Central memory CD4-positive, alpha-beta T cell (primary cell): ENCODE measurements around the gene RHD.
"Not testable (repeated sequence)": the region's sequence is repeated elsewhere in the genome, so short reads cannot be mapped to it uniquely, and the experiment has no call there.

ENCODE experiments used
- DNase-seq: peaks from one replicate; pipeline ENCODE4 v3.0.0; 2022
- total RNA-seq, 3 experiments: gene quantifications; one replicate each; lab custom pipeline; 2026; lab: John Stamatoyannopoulos, UW

Gene RHD
- 0 to 0.39 (median 0) reads per million in 3 experiments for total RNA-seq

- DNase-seq, result not testable (repeated sequence)
Measured at GRCh38 chr1:25272238-25272637, at the start of gene RHD. TSS of gene RHD (plus strand) at chr1:25272509. CDS start at chr1:25272548, 39 bp downstream.

DNA sequence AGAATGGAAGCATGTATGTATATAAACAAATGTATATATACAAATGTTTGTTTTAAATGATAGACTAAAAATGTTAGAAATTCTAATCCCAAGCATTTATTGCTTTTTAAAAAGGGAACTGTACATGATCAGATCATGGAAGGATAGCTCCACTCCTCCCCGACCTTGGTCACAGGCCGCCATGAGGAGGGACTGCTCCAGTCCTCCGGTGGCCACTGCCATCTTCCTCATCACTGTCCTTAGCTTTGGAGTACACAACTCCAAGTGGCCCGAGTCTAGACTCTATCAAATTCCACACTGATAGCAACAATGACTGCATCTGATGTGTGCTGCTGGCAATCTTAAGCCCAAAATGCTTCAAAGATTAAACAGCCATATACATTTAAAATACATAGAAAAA, 49.7 kb upstream of the RHD start:
- DNase-seq, result no peak

GRCh38 chr1:25223471-25223870, 48.8 kb upstream of the RHD start:
- no peak for DNase-seq

- peak; percentile 91 for DNase-seq
Measured at GRCh38 chr1:25232027-25232865, 40.1 kb upstream of the RHD start, which contains the start of gene SYF2. TSS of gene SYF2 (minus strand) at chr1:25232502. CDS start at chr1:25232467, 35 bp downstream.

GRCh38 chr1:25232866-25233784, 39.2 kb upstream of the RHD start:
- DNase-seq, result peak; percentile 37

DNA sequence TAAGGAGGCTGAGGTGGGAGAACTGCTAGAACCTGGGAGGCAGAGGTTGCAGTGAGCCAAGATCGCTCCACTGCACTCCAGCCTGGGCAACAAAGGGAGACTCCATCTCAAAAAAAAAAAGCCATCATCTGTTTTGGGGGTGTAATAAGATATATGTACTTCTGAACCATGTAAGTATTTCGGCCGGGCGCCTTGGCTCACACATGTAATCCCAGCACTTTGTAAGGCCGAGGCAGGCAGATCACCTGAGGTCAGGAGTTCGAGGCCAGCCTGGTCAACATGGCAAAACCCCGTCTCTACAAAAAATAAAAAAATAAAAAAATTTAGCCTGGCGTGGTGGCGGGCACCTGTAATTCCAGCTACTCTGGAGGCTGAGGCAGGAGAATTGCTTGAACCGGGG, 36.9 kb upstream of the RHD start:
- DNase-seq, result not testable (repeated sequence)

- not testable (repeated sequence) for DNase-seq
Measured at GRCh38 chr1:25236261-25236660, 36.0 kb upstream of the RHD start.

DNA sequence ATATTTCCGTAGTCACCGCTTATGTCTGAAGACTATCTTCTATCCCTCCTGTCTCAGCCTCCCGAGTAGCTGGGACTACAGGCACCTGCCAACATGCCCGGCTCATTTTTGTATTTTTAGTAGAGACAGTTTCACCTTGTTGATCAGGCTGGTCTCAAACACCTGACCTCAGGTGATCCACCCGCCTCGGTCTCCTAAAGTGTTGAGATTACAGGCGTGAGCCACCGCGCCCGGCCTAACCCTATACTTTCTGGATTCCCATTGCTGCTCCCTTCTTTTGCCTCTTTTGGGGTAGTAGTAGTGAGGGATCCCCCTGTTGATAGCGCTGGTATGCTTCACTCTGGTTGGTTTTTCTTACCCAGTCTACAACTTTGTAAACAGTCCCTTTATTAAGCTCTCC, 34.3 kb upstream of the RHD start:
- no peak for DNase-seq

GRCh38 chr1:25239681-25240541, 32.4 kb upstream of the RHD start:
- peak; percentile 83 for DNase-seq

GRCh38 chr1:25243907-25244306, 28.4 kb upstream of the RHD start:
- DNase-seq, result no peak

- DNase-seq, result no peak
Measured at GRCh38 chr1:25245393-25245792, 26.9 kb upstream of the RHD start.

DNA sequence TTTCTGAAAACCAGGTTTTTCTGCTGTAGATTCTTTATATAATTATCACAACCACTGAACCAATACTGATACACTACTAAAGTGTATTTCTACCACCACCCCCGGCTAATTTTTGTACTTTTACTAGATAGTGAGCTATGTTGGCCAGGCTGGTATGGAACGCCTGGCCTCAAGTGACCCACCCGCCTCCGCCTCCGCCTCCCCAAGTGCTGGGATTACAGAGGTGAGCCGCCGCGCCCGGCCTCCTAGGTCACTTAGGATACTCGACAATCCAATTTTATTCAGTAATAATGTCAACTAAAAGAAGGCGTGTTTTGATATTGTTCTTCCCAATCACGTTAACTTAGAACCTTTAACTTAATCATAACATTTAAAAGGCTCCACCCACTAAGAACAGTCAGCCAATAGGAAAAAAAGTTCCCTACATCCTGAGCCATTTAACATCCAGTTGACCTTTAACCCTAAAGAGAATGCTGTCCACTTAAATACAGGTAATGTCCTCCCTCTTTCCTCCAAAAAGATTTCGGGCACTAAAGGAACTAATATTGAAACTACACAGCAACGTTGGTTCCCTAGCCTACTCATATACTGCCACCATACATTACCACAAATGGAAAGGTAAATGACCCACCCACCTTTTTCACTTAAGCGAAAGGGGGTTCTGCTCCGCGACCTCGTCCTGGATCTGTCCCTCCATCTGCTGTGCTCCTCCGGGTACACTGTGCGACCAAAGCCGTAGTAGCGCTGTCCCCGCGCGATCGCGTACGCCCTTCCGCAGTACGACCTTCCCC, 26.3 kb upstream of the RHD start:
- DNase-seq, result no peak

- DNase-seq, result peak; percentile 21
Measured at GRCh38 chr1:25246600-25247023, 25.7 kb upstream of the RHD start.

DNA sequence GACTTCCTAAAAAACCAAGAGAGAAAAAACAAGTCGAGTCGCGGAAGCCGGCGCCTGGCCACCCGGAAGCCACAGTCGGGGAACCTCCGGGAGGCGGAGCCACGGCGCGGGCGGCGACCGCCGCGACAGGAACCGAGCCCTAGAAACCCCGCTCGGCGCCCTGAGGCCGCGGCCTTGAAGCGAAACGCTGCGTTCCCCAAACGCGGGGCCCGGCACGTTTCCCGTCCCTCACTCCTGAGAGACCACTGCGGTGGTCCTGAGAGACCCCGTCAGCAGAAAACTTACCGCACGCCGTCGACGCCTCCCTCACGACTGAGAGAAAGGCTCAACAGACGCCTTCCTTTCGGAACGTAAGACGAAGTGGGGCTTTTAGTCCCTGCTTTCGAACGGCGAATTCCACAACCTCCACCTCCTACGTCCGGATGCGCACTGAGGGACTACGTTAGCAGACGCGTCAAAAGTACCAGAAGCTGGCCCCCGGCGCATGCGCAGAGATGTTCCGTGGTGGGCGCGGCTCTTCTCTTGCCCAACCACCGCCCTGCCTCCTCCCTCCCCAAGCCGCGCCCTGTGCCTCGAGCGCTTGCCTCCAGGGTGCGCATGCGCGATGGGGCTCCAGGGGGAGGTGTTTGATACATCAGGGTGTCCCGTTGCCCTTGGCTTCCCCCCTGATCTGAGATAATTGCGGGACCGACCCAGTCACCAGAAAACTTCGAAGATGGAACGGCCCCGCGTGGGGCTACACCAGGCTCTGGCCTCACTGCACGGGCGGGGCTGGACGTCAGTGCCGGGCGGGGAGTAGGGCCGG, 25.1 kb upstream of the RHD start, which contains the start of gene RSRP1:
Gene RSRP1, minus strand, starts transcription at position 431 of the 805 bp plus-strand sequence. CDS start 491 bp downstream, outside the sequence.
- DNase-seq, result peak; percentile 99

DNA sequence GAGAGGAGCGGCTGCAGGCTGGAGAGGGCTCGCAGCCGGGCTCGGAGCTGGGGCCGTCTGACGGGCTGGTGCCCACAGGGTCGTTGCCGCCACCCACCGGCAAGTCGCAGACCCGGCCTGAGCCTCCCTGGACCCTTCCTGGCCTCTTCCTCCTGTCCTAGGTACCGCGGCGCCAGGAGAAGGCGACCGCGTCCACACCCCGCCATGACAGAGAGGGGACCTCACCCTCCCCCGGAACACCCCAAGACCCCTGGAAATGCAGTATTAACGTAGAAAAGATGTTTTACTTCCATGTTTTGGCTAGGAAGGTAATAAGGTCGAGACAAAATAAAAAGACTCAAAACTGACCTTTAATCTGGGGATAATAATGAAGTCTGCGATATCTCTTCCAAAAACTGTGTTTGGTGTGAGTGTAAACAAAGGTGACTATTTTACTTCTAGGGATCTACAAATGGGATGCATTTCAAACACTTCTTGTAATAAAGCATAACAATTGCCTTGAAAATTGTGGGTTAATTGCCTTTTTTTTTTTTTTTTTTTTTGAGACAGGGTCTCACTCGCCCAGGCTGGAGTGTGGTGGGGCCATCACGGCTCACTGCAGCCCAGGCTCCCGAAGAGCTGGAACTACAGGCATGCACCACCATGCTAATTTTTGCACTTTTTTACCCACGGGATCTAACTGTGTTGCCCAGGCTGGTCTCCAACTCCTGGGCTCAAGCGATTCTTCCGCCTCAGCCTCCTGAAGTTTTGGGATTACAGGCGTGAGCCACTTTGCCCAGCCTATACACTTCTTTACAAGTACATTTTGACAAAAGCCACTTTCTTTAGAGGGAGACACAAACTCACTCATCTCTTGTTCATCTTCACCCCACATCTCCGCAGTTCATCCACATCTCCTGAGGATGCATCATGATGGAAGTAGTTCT, 24.2 kb upstream of the RHD start:
- DNase-seq, result no peak

- DNase-seq, result no peak
Measured at GRCh38 chr1:25253911-25254310, 18.4 kb upstream of the RHD start.

DNA sequence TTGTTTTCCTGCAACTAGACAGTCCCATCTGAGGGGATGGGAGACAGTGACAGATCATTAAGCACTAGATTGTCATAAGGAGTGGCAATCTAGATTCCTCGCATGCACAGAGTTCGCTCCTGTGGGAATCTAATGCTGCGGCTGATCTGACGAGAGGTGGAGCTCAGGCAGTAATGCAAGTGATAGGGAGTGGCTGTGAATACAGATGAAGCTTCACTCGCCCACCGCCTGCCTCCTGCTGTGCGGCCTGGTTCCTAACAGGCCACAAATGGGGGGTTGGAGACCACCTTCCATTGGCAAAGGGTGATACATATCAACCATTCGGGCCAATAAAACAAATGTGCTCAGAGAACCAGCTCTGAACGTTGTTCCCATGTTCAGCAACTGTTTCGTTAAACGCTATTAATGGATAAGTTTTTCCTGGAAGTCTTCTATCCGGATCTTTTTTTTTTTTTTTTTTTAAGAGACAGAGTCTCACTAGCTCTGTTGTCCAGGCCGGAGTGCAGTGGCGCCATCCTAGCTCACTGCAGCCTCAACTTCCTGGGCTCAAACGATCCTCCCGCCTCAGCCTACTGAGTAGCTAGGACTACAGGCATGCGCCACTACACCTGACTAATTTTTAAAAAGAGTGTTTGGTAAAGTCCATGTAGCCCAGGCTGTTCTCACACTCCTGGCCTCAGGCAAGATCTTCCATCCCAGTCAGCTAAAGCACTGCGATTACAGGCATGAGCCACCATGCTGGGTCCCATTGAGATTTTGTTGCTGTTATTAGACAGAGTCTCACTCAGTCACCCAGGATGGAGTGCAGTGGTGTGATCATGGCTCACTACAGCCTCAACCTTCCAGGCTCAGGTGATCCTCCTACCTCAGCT, 16.4 kb upstream of the RHD start:
- no peak for DNase-seq

- no peak for DNase-seq
Measured at GRCh38 chr1:25256578-25256965, 15.7 kb upstream of the RHD start.
